ENCODE results near the gene FAM120B. TPM values are rescaled to one million over a fixed set of nuclear protein-coding genes. Genes with fewer than 3 reads are reported as not detected.

FAM120B gene
- total RNA-seq, 1 experiment from 2014 or later = 15.2 TPM

- TF ChIP-seq, protein P1, sequence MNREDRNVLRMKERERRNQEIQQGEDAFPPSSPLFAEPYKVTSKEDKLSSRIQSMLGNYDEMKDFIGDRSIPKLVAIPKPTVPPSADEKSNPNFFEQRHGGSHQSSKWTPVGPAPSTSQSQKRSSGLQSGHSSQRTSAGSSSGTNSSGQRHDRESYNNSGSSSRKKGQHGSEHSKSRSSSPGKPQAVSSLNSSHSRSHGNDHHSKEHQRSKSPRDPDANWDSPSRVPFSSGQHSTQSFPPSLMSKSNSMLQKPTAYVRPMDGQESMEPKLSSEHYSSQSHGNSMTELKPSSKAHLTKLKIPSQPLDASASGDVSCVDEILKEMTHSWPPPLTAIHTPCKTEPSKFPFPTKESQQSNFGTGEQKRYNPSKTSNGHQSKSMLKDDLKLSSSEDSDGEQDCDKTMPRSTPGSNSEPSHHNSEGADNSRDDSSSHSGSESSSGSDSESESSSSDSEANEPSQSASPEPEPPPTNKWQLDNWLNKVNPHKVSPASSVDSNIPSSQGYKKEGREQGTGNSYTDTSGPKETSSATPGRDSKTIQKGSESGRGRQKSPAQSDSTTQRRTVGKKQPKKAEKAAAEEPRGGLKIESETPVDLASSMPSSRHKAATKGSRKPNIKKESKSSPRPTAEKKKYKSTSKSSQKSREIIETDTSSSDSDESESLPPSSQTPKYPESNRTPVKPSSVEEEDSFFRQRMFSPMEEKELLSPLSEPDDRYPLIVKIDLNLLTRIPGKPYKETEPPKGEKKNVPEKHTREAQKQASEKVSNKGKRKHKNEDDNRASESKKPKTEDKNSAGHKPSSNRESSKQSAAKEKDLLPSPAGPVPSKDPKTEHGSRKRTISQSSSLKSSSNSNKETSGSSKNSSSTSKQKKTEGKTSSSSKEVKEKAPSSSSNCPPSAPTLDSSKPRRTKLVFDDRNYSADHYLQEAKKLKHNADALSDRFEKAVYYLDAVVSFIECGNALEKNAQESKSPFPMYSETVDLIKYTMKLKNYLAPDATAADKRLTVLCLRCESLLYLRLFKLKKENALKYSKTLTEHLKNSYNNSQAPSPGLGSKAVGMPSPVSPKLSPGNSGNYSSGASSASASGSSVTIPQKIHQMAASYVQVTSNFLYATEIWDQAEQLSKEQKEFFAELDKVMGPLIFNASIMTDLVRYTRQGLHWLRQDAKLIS (CRISPR knock-in tag; IDR thresholded peaks at IDR 0.05; ENCODE audit: borderline replicate concordance) = no peak
- TF ChIP-seq FOXK1 (CRISPR knock-in tag; IDR thresholded peaks at IDR 0.05) (no peak), NFYB (CRISPR knock-in tag; conservative IDR thresholded peaks at IDR 0.05; ENCODE audit: low read depth) (no peak), NR3C1 (CRISPR knock-in tag; conservative IDR thresholded peaks at IDR 0.05; ENCODE audit: low read depth) (no peak), JUN (CRISPR knock-in tag; IDR thresholded peaks at IDR 0.05) (no peak), ZNF138 (CRISPR knock-in tag; conservative IDR thresholded peaks at IDR 0.05) (no peak)
- TF ChIP-seq, protein P2, sequence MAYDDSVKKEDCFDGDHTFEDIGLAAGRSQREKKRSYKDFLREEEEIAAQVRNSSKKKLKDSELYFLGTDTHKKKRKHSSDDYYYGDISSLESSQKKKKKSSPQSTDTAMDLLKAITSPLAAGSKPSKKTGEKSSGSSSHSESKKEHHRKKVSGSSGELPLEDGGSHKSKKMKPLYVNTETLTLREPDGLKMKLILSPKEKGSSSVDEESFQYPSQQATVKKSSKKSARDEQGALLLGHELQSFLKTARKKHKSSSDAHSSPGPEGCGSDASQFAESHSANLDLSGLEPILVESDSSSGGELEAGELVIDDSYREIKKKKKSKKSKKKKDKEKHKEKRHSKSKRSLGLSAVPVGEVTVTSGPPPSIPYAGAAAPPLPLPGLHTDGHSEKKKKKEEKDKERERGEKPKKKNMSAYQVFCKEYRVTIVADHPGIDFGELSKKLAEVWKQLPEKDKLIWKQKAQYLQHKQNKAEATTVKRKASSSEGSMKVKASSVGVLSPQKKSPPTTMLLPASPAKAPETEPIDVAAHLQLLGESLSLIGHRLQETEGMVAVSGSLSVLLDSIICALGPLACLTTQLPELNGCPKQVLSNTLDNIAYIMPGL (CRISPR knock-in tag; IDR thresholded peaks at IDR 0.05) = no peak
Measured at GRCh38 chr6:170436209-170436809, 129.8 kb downstream of the FAM120B start (continued).

GRCh38 chr6:170437719-170438401, 131.3 kb downstream of the FAM120B start:
- Mint-ChIP-seq H3K4me1 (peaks cover 18% of the 10 kb centered on the region), H3K36me3 (peaks cover 3% of the 10 kb centered on the region; the same call in 1 of the 2 replicates), H3K9me3 (peaks cover 5% of the 10 kb centered on the region; the same call in 1 of the 2 replicates), H3K27me3 (ENCODE audit: low read depth) (no peaks in the 10 kb centered on the region; the same call in 1 of the 2 replicates), H3K4me3 (no peak overlapping the region), H3K27ac (peak overlapping the region; percentile 60; the same call in 1 of the 2 replicates)
- ChIA-PET POLR2A (interaction anchor here (0.6 kb wide), 1 partner anchor 20 kb away, joined by 3 read pairs; no protein-coding TSS in a partner anchor), CTCF (interaction anchor here (0.7 to 0.8 kb wide), 2 partner anchors 344 to 606 kb away, joined by 3 to 4 read pairs; no protein-coding TSS in a partner anchor)
- DNase-seq (ENCODE audit: low spot score) (no peak), ATAC-seq (no peak)
- TF ChIP-seq ZNF671 (CRISPR knock-in tag; IDR thresholded peaks at IDR 0.05) (no peak), IRF1 (CRISPR knock-in tag; IDR thresholded peaks at IDR 0.05) (no peak), SOX15 (CRISPR knock-in tag; IDR thresholded peaks at IDR 0.05) (no peak), RELA (CRISPR knock-in tag; IDR thresholded peaks at IDR 0.05; ENCODE audit: borderline replicate concordance) (no peak), USF1 (CRISPR knock-in tag; IDR thresholded peaks at IDR 0.05) (no peak), ZNF396 (CRISPR knock-in tag; IDR thresholded peaks at IDR 0.05; ENCODE audit: borderline replicate concordance) (no peak), ZNF423 (CRISPR knock-in tag; IDR thresholded peaks at IDR 0.05) (no peak), JAZF1 (CRISPR knock-in tag; IDR thresholded peaks at IDR 0.05) (no peak), SP1 (CRISPR knock-in tag; conservative IDR thresholded peaks at IDR 0.05) (no peak), CREM (CRISPR knock-in tag; IDR thresholded peaks at IDR 0.05) (no peak), ZNF232 (CRISPR knock-in tag; IDR thresholded peaks at IDR 0.05) (no peak), ELF4 (CRISPR knock-in tag; IDR thresholded peaks at IDR 0.05; ENCODE audit: low read depth) (no peak)
- TF ChIP-seq, protein P3, sequence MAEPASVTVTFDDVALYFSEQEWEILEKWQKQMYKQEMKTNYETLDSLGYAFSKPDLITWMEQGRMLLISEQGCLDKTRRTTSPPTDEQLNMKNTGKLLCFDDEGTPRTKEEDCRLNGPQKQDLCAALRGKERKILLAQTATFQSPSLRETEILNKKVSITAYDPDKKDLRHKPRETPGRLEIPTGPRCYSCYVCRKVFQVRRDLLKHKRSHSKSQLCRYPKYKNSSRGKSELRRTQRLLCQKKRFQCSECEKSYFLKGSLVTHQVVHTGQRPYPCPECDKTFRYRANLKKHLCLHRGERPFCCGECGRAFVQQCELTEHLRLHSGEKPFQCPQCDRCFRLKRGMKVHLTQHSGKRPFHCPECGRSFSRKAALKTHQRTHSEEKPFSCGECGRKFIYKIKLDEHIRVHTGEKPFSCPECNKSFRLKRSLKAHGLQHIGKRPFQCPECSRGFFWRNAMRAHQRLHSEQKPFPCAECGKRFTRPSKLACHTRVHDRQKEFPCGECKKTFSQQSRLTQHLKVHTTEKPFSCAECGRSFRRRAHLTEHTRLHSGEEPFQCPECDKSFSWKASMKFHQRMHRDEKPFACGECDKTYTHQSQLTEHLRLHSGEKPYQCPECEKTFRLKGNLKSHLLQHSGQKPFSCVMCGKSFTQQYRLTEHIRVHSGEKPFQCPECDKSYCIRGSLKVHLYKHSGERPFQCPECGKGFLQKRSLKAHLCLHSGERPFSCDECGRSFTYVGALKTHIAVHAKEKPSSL (CRISPR knock-in tag; conservative IDR thresholded peaks at IDR 0.05) = no peak
- TF ChIP-seq, protein P4, sequence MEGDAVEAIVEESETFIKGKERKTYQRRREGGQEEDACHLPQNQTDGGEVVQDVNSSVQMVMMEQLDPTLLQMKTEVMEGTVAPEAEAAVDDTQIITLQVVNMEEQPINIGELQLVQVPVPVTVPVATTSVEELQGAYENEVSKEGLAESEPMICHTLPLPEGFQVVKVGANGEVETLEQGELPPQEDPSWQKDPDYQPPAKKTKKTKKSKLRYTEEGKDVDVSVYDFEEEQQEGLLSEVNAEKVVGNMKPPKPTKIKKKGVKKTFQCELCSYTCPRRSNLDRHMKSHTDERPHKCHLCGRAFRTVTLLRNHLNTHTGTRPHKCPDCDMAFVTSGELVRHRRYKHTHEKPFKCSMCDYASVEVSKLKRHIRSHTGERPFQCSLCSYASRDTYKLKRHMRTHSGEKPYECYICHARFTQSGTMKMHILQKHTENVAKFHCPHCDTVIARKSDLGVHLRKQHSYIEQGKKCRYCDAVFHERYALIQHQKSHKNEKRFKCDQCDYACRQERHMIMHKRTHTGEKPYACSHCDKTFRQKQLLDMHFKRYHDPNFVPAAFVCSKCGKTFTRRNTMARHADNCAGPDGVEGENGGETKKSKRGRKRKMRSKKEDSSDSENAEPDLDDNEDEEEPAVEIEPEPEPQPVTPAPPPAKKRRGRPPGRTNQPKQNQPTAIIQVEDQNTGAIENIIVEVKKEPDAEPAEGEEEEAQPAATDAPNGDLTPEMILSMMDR (IDR thresholded peaks at IDR 0.05) = no peak
- TF ChIP-seq, protein P5, sequence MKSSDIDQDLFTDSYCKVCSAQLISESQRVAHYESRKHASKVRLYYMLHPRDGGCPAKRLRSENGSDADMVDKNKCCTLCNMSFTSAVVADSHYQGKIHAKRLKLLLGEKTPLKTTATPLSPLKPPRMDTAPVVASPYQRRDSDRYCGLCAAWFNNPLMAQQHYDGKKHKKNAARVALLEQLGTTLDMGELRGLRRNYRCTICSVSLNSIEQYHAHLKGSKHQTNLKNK (CRISPR knock-in tag; IDR thresholded peaks at IDR 0.05) = no peak
- TF ChIP-seq, protein P2 (CRISPR knock-in tag; IDR thresholded peaks at IDR 0.05) = no peak

Measured in WTC11 (cell line).